ENCODE data around the gene TNS3.

Gene TNS3

GRCh38 chr7:47456210-47456955 lies 125.5 kb downstream of the TNS3 start:
- no peak overlapping the region for H3K9ac ChIP-seq (ENCODE audit: low read length)
- no peak overlapping the region for H3K4me3 ChIP-seq (ENCODE audit: low read length)
- no peaks in the 10 kb centered on the region for H3K9me3 ChIP-seq (ENCODE audit: control insufficient read depth, low read depth, low read length)
- no peaks in the 10 kb centered on the region for H3K36me3 ChIP-seq (ENCODE audit: control insufficient read depth, low read depth, low read length)
- H3K4me1 ChIP-seq (ENCODE audit: control insufficient read depth, low read depth, low read length) = peaks cover 15% of the 10 kb centered on the region
- no peak overlapping the region for H3K27ac ChIP-seq (ENCODE audit: low read length)
- H3K27me3 ChIP-seq (ENCODE audit: control insufficient read depth, insufficient read depth, low read length) = no peaks in the 10 kb centered on the region

- Histone ChIP-seq H3K27ac (ENCODE audit: low read length) (no peak overlapping the region), H3K4me1 (ENCODE audit: control insufficient read depth, low read depth, low read length) (peaks cover 15% of the 10 kb centered on the region), H3K9me3 (ENCODE audit: control insufficient read depth, low read depth, low read length) (no peaks in the 10 kb centered on the region), H3K9ac (ENCODE audit: low read length) (no peak overlapping the region), H3K27me3 (ENCODE audit: control insufficient read depth, insufficient read depth, low read length) (no peaks in the 10 kb centered on the region), H3K36me3 (ENCODE audit: control insufficient read depth, low read depth, low read length) (no peaks in the 10 kb centered on the region), H3K4me3 (ENCODE audit: low read length) (no peak overlapping the region)
These were observed 126.1 kb downstream of the TNS3 start for GRCh38 chr7:47455872-47456185.

GRCh38 chr7:47454974-47455871 lies 126.7 kb downstream of the TNS3 start:
- H3K4me3 ChIP-seq (ENCODE audit: low read length) = no peak overlapping the region
- no peak overlapping the region for H3K9ac ChIP-seq (ENCODE audit: low read length)
- H3K9me3 ChIP-seq (ENCODE audit: control insufficient read depth, low read depth, low read length) = no peaks in the 10 kb centered on the region
- no peaks in the 10 kb centered on the region for H3K27me3 ChIP-seq (ENCODE audit: control insufficient read depth, insufficient read depth, low read length)
- H3K36me3 ChIP-seq (ENCODE audit: control insufficient read depth, low read depth, low read length) = no peaks in the 10 kb centered on the region
- peaks cover 15% of the 10 kb centered on the region for H3K4me1 ChIP-seq (ENCODE audit: control insufficient read depth, low read depth, low read length)
- no peak overlapping the region for H3K27ac ChIP-seq (ENCODE audit: low read length)

- H3K4me3 ChIP-seq (ENCODE audit: low read length) = no peak overlapping the region
- H3K4me1 ChIP-seq (ENCODE audit: control insufficient read depth, low read depth, low read length) = peaks cover 15% of the 10 kb centered on the region
- no peaks in the 10 kb centered on the region for H3K36me3 ChIP-seq (ENCODE audit: control insufficient read depth, low read depth, low read length)
- H3K27ac ChIP-seq (ENCODE audit: low read length) = no peak overlapping the region
- no peaks in the 10 kb centered on the region for H3K27me3 ChIP-seq (ENCODE audit: control insufficient read depth, insufficient read depth, low read length)
- H3K9me3 ChIP-seq (ENCODE audit: control insufficient read depth, low read depth, low read length) = no peaks in the 10 kb centered on the region
- H3K9ac ChIP-seq (ENCODE audit: low read length) = no peak overlapping the region
These were observed 127.6 kb downstream of the TNS3 start for GRCh38 chr7:47454069-47454973.

GRCh38 chr7:47453093-47454061 lies 128.5 kb downstream of the TNS3 start:
- Histone ChIP-seq H3K27me3 (ENCODE audit: control insufficient read depth, insufficient read depth, low read length) (no peaks in the 10 kb centered on the region), H3K4me3 (ENCODE audit: low read length) (no peak overlapping the region), H3K4me1 (ENCODE audit: control insufficient read depth, low read depth, low read length) (peaks cover 15% of the 10 kb centered on the region), H3K27ac (ENCODE audit: low read length) (no peak overlapping the region), H3K36me3 (ENCODE audit: control insufficient read depth, low read depth, low read length) (no peaks in the 10 kb centered on the region), H3K9me3 (ENCODE audit: control insufficient read depth, low read depth, low read length) (no peaks in the 10 kb centered on the region), H3K9ac (ENCODE audit: low read length) (no peak overlapping the region)

- Histone ChIP-seq H3K27me3 (ENCODE audit: control insufficient read depth, insufficient read depth, low read length) (no peaks in the 10 kb centered on the region), H3K9ac (ENCODE audit: low read length) (no peak overlapping the region), H3K27ac (ENCODE audit: low read length) (no peak overlapping the region), H3K9me3 (ENCODE audit: control insufficient read depth, low read depth, low read length) (no peaks in the 10 kb centered on the region), H3K4me3 (ENCODE audit: low read length) (no peak overlapping the region), H3K36me3 (ENCODE audit: control insufficient read depth, low read depth, low read length) (no peaks in the 10 kb centered on the region), H3K4me1 (ENCODE audit: control insufficient read depth, low read depth, low read length) (peaks cover 15% of the 10 kb centered on the region)
These were observed 129.2 kb downstream of the TNS3 start for GRCh38 chr7:47452715-47453092.

GRCh38 chr7:47452295-47452694 lies 129.6 kb downstream of the TNS3 start:
- Histone ChIP-seq H3K4me1 (ENCODE audit: control insufficient read depth, low read depth, low read length) (peaks cover 15% of the 10 kb centered on the region), H3K27ac (ENCODE audit: low read length) (no peak overlapping the region), H3K27me3 (ENCODE audit: control insufficient read depth, insufficient read depth, low read length) (no peaks in the 10 kb centered on the region), H3K36me3 (ENCODE audit: control insufficient read depth, low read depth, low read length) (no peaks in the 10 kb centered on the region), H3K4me3 (ENCODE audit: low read length) (no peak overlapping the region), H3K9me3 (ENCODE audit: control insufficient read depth, low read depth, low read length) (no peaks in the 10 kb centered on the region), H3K9ac (ENCODE audit: low read length) (no peak overlapping the region)

GRCh38 chr7:47451851-47452205 lies 130.1 kb downstream of the TNS3 start:
- no peaks in the 10 kb centered on the region for H3K27me3 ChIP-seq (ENCODE audit: control insufficient read depth, insufficient read depth, low read length)
- peaks cover 15% of the 10 kb centered on the region for H3K4me1 ChIP-seq (ENCODE audit: control insufficient read depth, low read depth, low read length)

GRCh38 chr7:47449810-47450590 lies 131.9 kb downstream of the TNS3 start:
- Histone ChIP-seq H3K4me3 (ENCODE audit: low read length) (no peak overlapping the region), H3K27ac (ENCODE audit: low read length) (no peak overlapping the region), H3K4me1 (ENCODE audit: control insufficient read depth, low read depth, low read length) (peaks cover 12% of the 10 kb centered on the region), H3K27me3 (ENCODE audit: control insufficient read depth, insufficient read depth, low read length) (no peaks in the 10 kb centered on the region), H3K36me3 (ENCODE audit: control insufficient read depth, low read depth, low read length) (no peaks in the 10 kb centered on the region), H3K9ac (ENCODE audit: low read length) (no peak overlapping the region), H3K9me3 (ENCODE audit: control insufficient read depth, low read depth, low read length) (no peaks in the 10 kb centered on the region)

More at GRCh38 chr7:47451851-47452205, 130.1 kb downstream of the TNS3 start:
- no peak overlapping the region for H3K4me3 ChIP-seq (ENCODE audit: low read length)
- no peak overlapping the region for H3K9ac ChIP-seq (ENCODE audit: low read length)
- H3K9me3 ChIP-seq (ENCODE audit: control insufficient read depth, low read depth, low read length) = no peaks in the 10 kb centered on the region
- H3K36me3 ChIP-seq (ENCODE audit: control insufficient read depth, low read depth, low read length) = no peaks in the 10 kb centered on the region
- H3K27ac ChIP-seq (ENCODE audit: low read length) = no peak overlapping the region

GRCh38 chr7:47448971-47449370 lies 132.9 kb downstream of the TNS3 start:
- Histone ChIP-seq H3K27ac (ENCODE audit: low read length) (no peak overlapping the region), H3K9me3 (ENCODE audit: control insufficient read depth, low read depth, low read length) (no peaks in the 10 kb centered on the region), H3K27me3 (ENCODE audit: control insufficient read depth, insufficient read depth, low read length) (no peaks in the 10 kb centered on the region), H3K4me3 (ENCODE audit: low read length) (no peak overlapping the region), H3K9ac (ENCODE audit: low read length) (no peak overlapping the region), H3K4me1 (ENCODE audit: control insufficient read depth, low read depth, low read length) (peaks cover 7% of the 10 kb centered on the region), H3K36me3 (ENCODE audit: control insufficient read depth, low read depth, low read length) (no peaks in the 10 kb centered on the region)
